ENCODE results near the gene FMNL2.

Gene FMNL2

DNA sequence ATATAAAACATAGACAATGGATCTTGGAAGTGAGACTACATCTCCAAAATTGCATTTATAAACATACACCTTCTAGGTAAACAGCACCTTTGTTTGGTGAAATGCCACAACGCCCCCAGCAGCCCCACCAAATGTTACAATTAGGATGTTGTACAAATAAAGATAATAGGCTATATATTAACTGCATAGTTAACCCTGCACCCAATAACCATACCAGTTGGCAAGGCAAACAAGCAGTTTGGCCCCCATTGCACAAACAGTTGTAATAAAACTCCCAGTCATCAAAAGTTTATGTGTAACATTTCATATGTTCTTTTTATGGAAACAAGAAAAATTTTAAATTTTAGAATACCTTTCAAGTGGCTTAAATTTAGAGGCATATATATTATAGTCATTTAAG, 315.0 kb downstream of the FMNL2 start:
- TF ChIP-seq, protein P1, sequence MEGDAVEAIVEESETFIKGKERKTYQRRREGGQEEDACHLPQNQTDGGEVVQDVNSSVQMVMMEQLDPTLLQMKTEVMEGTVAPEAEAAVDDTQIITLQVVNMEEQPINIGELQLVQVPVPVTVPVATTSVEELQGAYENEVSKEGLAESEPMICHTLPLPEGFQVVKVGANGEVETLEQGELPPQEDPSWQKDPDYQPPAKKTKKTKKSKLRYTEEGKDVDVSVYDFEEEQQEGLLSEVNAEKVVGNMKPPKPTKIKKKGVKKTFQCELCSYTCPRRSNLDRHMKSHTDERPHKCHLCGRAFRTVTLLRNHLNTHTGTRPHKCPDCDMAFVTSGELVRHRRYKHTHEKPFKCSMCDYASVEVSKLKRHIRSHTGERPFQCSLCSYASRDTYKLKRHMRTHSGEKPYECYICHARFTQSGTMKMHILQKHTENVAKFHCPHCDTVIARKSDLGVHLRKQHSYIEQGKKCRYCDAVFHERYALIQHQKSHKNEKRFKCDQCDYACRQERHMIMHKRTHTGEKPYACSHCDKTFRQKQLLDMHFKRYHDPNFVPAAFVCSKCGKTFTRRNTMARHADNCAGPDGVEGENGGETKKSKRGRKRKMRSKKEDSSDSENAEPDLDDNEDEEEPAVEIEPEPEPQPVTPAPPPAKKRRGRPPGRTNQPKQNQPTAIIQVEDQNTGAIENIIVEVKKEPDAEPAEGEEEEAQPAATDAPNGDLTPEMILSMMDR (IDR thresholded peaks at IDR 0.05; ENCODE audit: low read length), result no peak
- TF ChIP-seq EZH2 (IDR thresholded peaks at IDR 0.05; ENCODE audit: borderline replicate concordance, low read length), result no peak
- Histone ChIP-seq H3K36me3 (ENCODE audit: insufficient read depth, low read length) (peaks cover 39% of the 10 kb centered on the region), H3K27me3 (ENCODE audit: insufficient read depth, low read length) (no peaks in the 10 kb centered on the region), H4K20me1 (ENCODE audit: insufficient read depth, low read length) (no peaks in the 10 kb centered on the region), H3F3A (ENCODE audit: insufficient read depth, low read length) (no peaks in the 10 kb centered on the region), H3K4me2 (ENCODE audit: low read length) (no peak overlapping the region), H3K27ac (ENCODE audit: low read depth, low read length, poor library complexity, severe bottlenecking) (no peak overlapping the region), H3K9me3 (ENCODE audit: low read length) (no peaks in the 10 kb centered on the region), H2AFZ (ENCODE audit: low read length) (no peak overlapping the region), H3K9ac (ENCODE audit: low read length) (no peak overlapping the region), H3K4me3 (ENCODE audit: low read depth, low read length, poor library complexity, severe bottlenecking) (no peak overlapping the region), H3K4me1 (ENCODE audit: insufficient read depth, low read length, severe bottlenecking) (no peaks in the 10 kb centered on the region), H3K9me2 (ENCODE audit: low read depth, low read length) (no peaks in the 10 kb centered on the region), H3K79me2 (ENCODE audit: insufficient read depth, low read length) (no peaks in the 10 kb centered on the region)

DNA sequence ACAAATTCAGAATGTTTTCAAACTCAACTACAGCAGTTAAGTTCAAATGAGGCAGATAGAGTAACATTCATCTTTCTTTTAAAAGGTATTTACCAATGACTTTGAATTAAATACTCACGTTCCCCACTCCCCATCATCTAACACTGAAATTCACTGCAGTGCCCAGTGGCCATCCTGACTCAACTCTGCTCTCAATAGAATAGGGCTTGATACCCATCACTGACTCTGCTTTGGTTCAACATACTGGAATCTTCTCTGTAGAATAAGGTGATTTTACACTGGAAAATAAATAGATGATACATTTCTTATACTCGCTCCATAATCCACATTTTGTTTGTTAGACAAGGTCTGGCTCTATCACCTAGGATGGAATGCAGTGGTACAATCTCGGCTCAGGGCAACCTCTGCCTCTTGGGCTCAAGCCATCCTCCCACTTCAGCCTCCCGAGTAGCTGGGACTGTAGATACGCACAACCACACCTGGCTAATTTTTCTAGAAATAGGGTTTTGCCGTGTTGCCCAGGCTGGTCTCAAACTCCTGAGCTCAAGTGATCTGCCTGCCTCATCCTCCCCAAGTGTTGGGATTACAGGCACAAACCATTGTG, 315.9 kb downstream of the FMNL2 start:
- Histone ChIP-seq H3K79me2 (ENCODE audit: insufficient read depth, low read length) (no peaks in the 10 kb centered on the region), H3K27me3 (ENCODE audit: insufficient read depth, low read length) (no peaks in the 10 kb centered on the region), H3F3A (ENCODE audit: insufficient read depth, low read length) (no peaks in the 10 kb centered on the region), H4K20me1 (ENCODE audit: insufficient read depth, low read length) (no peaks in the 10 kb centered on the region), H2AFZ (ENCODE audit: low read length) (no peak overlapping the region), H3K27ac (ENCODE audit: low read depth, low read length, poor library complexity, severe bottlenecking) (no peak overlapping the region), H3K4me3 (ENCODE audit: low read depth, low read length, poor library complexity, severe bottlenecking) (no peak overlapping the region), H3K36me3 (ENCODE audit: insufficient read depth, low read length) (peaks cover 47% of the 10 kb centered on the region), H3K9ac (ENCODE audit: low read length) (no peak overlapping the region), H3K9me2 (ENCODE audit: low read depth, low read length) (no peaks in the 10 kb centered on the region), H3K4me1 (ENCODE audit: insufficient read depth, low read length, severe bottlenecking) (no peaks in the 10 kb centered on the region), H3K9me3 (ENCODE audit: low read length) (no peaks in the 10 kb centered on the region), H3K4me2 (ENCODE audit: low read length) (no peak overlapping the region)
- TF ChIP-seq, protein P1 (IDR thresholded peaks at IDR 0.05; ENCODE audit: low read length), result no peak
- no peak for TF ChIP-seq EZH2 (IDR thresholded peaks at IDR 0.05; ENCODE audit: borderline replicate concordance, low read length)

DNA sequence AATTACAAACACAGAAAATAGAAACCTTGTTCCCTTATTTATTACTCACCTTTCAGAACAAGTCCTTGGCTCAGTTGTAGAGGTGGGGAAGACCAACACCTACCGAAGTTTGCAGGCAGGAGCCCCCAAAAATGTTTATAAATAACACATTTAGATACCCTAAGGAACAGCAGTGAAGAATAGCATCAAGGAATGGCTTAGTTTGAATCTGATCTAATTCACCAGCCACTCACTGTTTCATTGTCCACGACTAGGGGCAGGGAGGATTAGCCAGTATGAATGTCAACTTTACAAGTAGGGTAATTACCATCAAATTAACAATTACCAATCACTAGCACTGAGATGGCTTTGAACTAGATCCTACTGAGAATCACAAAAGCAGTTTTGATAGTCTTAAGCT, 316.9 kb downstream of the FMNL2 start:
- Histone ChIP-seq H3K9ac (ENCODE audit: low read length) (no peak overlapping the region), H3K79me2 (ENCODE audit: insufficient read depth, low read length) (no peaks in the 10 kb centered on the region), H3K4me3 (ENCODE audit: low read depth, low read length, poor library complexity, severe bottlenecking) (no peak overlapping the region), H2AFZ (ENCODE audit: low read length) (no peak overlapping the region), H3K9me2 (ENCODE audit: low read depth, low read length) (no peaks in the 10 kb centered on the region), H3K4me2 (ENCODE audit: low read length) (no peak overlapping the region), H4K20me1 (ENCODE audit: insufficient read depth, low read length) (no peaks in the 10 kb centered on the region), H3K4me1 (ENCODE audit: insufficient read depth, low read length, severe bottlenecking) (no peaks in the 10 kb centered on the region), H3K27me3 (ENCODE audit: insufficient read depth, low read length) (no peaks in the 10 kb centered on the region), H3K9me3 (ENCODE audit: low read length) (no peaks in the 10 kb centered on the region), H3K27ac (ENCODE audit: low read depth, low read length, poor library complexity, severe bottlenecking) (no peak overlapping the region), H3F3A (ENCODE audit: insufficient read depth, low read length) (no peaks in the 10 kb centered on the region), H3K36me3 (ENCODE audit: insufficient read depth, low read length) (peaks cover 57% of the 10 kb centered on the region)
- TF ChIP-seq, protein P1 (IDR thresholded peaks at IDR 0.05; ENCODE audit: low read length), result no peak
- TF ChIP-seq EZH2 (IDR thresholded peaks at IDR 0.05; ENCODE audit: borderline replicate concordance, low read length), result no peak
